Raji (cell line): ENCODE results near the gene PLCXD3.

Source experiments
- POLR2A ChIP-seq: IDR thresholded peaks from 2 replicates; pipeline ENCODE4 v1.6.1; 2011; ENCODE audit warnings: low read depth, low read length, control low read depth; ENCODE audit not compliant: insufficient read depth

PLCXD3 gene

DNA sequence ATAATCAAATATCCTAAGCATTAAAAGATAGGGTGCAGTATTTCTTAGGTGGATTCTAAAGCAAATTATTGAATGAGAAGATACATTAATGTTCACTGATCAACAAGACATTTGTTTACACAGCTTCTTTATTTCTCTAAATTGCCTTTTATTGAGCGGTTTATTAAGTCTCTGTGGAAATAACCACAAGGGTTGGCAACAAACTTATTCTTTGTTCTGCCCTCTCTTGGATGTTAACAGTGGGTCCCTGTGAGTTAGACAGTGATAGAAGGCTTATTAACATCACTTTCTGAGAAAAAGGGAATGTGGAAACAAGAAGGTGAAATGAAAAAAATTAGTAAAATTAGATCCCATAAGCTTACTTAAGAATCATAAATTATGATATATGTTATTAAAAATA is 214.3 kb downstream of the PLCXD3 start:
- no peak for TF ChIP-seq POLR2A

- TF ChIP-seq POLR2A = no peak
Measured at GRCh38 chr5:41291323-41291722, 219.1 kb downstream of the PLCXD3 start.

- TF ChIP-seq POLR2A = no peak
Measured at GRCh38 chr5:41290810-41291209, 219.6 kb downstream of the PLCXD3 start.

GRCh38 chr5:41289970-41290464 is 220.4 kb downstream of the PLCXD3 start:
- no peak for TF ChIP-seq POLR2A

GRCh38 chr5:41286696-41287095 is 223.7 kb downstream of the PLCXD3 start:
- no peak for TF ChIP-seq POLR2A

- no peak for TF ChIP-seq POLR2A
Measured at GRCh38 chr5:41286165-41286564, 224.2 kb downstream of the PLCXD3 start.

DNA sequence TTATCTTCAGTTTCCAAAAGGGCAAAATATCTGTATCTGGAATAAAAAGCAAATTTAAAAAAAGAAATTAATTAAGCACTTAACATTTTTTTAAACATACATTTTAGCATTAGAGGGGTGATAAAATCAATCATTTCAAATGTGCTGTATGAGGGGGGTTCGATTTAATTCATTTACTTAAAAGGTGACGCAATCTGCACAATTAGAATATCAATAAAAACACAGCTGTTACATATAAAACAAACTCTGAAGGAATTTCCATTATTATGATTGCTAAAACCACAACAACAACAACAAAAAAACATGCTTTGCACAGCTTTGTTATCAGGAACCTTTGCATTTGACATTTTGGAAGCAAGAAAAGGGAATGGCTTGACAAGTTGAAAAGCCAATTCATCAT is 225.5 kb downstream of the PLCXD3 start:
- TF ChIP-seq POLR2A = no peak

- TF ChIP-seq POLR2A = no peak
Measured at GRCh38 chr5:41281215-41281810, 229.1 kb downstream of the PLCXD3 start.

DNA sequence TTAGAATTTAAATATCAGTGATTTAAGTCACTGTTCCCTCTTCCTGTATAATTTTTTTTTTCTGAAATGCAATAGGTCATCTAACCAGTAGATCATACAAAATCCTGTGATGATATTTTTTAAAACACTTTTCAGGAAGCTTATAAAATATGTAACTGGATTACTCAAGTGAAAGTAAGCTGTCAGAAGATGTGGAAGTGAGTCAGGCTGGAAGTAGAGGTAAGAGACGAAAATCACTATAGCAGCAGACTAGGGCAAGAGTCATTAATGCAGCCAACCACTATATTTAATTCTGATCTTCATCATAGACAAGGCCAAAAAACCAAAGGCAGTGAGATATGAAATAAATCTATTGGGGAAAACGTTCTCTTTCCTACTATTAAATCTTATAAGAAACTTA is 231.4 kb downstream of the PLCXD3 start:
- TF ChIP-seq POLR2A = no peak

GRCh38 chr5:41277476-41278245 is 232.7 kb downstream of the PLCXD3 start:
- TF ChIP-seq POLR2A = no peak

- TF ChIP-seq POLR2A = no peak
Measured at GRCh38 chr5:41275813-41276512, 234.4 kb downstream of the PLCXD3 start.

GRCh38 chr5:41270423-41271251 is 239.8 kb downstream of the PLCXD3 start:
- no peak for TF ChIP-seq POLR2A

DNA sequence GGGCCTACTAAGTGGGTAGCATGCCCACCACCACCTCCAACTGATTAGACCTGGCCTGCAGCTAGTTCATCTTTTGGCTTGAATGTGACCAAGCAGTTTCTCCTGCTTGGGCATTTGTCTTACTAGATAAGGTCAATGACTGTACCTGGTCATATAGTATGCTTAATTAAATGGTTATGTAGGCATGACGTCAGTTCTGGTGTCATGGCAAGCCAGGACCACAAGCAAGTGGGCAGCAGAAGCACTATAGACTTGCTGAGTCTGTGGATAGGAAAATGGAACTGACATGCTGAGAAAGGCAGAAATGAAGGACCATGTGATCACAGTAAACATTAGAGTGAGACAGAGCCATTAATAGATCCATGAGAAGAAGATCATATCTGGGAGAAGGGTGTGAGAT is 241.5 kb downstream of the PLCXD3 start:
- TF ChIP-seq POLR2A = no peak

GRCh38 chr5:41266377-41266776 is 244.0 kb downstream of the PLCXD3 start:
- TF ChIP-seq POLR2A = no peak

DNA sequence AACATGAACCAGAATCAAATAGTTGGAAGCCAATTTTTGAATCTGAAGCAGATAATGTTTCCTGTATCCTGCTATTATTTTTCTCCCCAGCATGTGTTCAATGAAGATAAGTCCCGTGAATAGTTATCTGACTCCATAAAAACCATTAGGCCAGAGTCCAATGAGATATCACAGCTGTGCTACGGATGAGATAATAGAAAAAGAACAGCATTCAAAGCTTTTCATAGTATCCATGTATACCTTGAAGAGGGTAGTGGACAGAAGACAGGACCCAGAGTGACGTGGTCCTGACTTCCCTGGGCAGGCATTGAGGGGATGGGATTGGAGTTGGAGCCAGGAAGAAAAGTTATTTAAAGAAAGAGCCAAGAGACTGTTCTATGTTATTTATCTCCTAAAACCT is 246.4 kb downstream of the PLCXD3 start:
- TF ChIP-seq POLR2A = no peak
